WERI-Rb-1 (cell line): ENCODE results near the gene TWNK.
A peak's percentile ranks its signal among the peaks of the same experiment; 100 is the strongest.

ENCODE experiments used
- DNase-seq: peaks from one replicate; pipeline ENCODE4 v3.0.0-alpha.2; 2020
- H3K27ac ChIP-seq: fragments of 250-450 bp; sonication (Bioruptor Pico); 2 replicates; pipeline ENCODE4 v1.5.1; 2020; ENCODE audit warnings: mild to moderate bottlenecking, moderate library complexity
- H3K27me3 ChIP-seq: fragments of 250-450 bp; sonication (Bioruptor Pico); 2 replicates; pipeline ENCODE4 v1.5.1; 2021; ENCODE audit warnings: mild to moderate bottlenecking, low read depth, moderate library complexity; ENCODE audit not compliant: insufficient read depth, severe bottlenecking
- H3K36me3 ChIP-seq: fragments of 250-450 bp; sonication (Bioruptor Pico); 2 replicates; pipeline ENCODE4 v1.5.1; 2020; ENCODE audit warnings: mild to moderate bottlenecking, moderate library complexity
- H3K4me3 ChIP-seq: 2 replicates; pipeline ENCODE4 v1.5.1; 2011; ENCODE audit warnings: low read depth, mild to moderate bottlenecking, control low read depth, low read length
- H3K9me3 ChIP-seq: fragments of 250-450 bp; sonication (Bioruptor Pico); 2 replicates; pipeline ENCODE4 v1.5.1; 2021; ENCODE audit warnings: mild to moderate bottlenecking, moderate library complexity; ENCODE audit not compliant: severe bottlenecking
- CTCF ChIP-seq: IDR thresholded peaks from 2 replicates; pipeline ENCODE4 v1.5.1; 2011; ENCODE audit warnings: low read depth, mild to moderate bottlenecking, control low read depth, inconsistent platforms, low read length

The TWNK gene

GRCh38 chr10:101014230-101014884 is 27.0 kb downstream of the TWNK start:
- no peak overlapping the region for H3K27ac ChIP-seq
- peak; percentile 88 for DNase-seq
- H3K27me3 ChIP-seq: no peaks in the 10 kb centered on the region
- no peaks in the 10 kb centered on the region for H3K9me3 ChIP-seq
- no peaks in the 10 kb centered on the region for H3K36me3 ChIP-seq
- no peak overlapping the region for H3K4me3 ChIP-seq
- peak; percentile 99 for TF ChIP-seq CTCF

- Histone ChIP-seq H3K9me3 (no peaks in the 10 kb centered on the region), H3K36me3 (no peaks in the 10 kb centered on the region), H3K4me3 (no peak overlapping the region), H3K27ac (no peak overlapping the region), H3K27me3 (no peaks in the 10 kb centered on the region)
- TF ChIP-seq CTCF: no peak
- no peak for DNase-seq
These were observed 27.7 kb downstream of the TWNK start for GRCh38 chr10:101014966-101015581.

- Histone ChIP-seq H3K27ac (no peak overlapping the region), H3K9me3 (no peaks in the 10 kb centered on the region), H3K27me3 (no peaks in the 10 kb centered on the region), H3K36me3 (no peaks in the 10 kb centered on the region), H3K4me3 (no peak overlapping the region)
- no peak for TF ChIP-seq CTCF
- DNase-seq: no peak
These were observed 28.2 kb downstream of the TWNK start for GRCh38 chr10:101015582-101015973.

- Histone ChIP-seq H3K9me3 (no peaks in the 10 kb centered on the region), H3K36me3 (no peaks in the 10 kb centered on the region), H3K4me3 (no peak overlapping the region), H3K27ac (no peak overlapping the region), H3K27me3 (no peaks in the 10 kb centered on the region)
- no peak for DNase-seq
- no peak for TF ChIP-seq CTCF
These were observed 29.5 kb downstream of the TWNK start for GRCh38 chr10:101016814-101017213.

- Histone ChIP-seq H3K4me3 (no peak overlapping the region), H3K27ac (no peak overlapping the region)
These were observed 30.8 kb downstream of the TWNK start for GRCh38 chr10:101018118-101018599.

More at GRCh38 chr10:101018118-101018599, 30.8 kb downstream of the TWNK start:
- no peaks in the 10 kb centered on the region for H3K27me3 ChIP-seq
- no peak for TF ChIP-seq CTCF
- DNase-seq: no peak
- no peaks in the 10 kb centered on the region for H3K36me3 ChIP-seq
- no peaks in the 10 kb centered on the region for H3K9me3 ChIP-seq
